HG03432 (cell line): ENCODE results near the gene ATAT1.
A peak's percentile ranks its signal among the peaks of the same experiment; 100 is the strongest.
"Not testable (repeated sequence)": the region's sequence is repeated elsewhere in the genome, so short reads cannot be mapped to it uniquely, and the experiment has no call there.

Experiments
- ATAC-seq: cut with Tn5 transposase; IDR thresholded peaks from one replicate; pipeline ENCODE4 v1.9.1; 2021; ENCODE audit warnings: mild to moderate bottlenecking, moderate library complexity; ENCODE audit not compliant: unreplicated experiment

The ATAT1 gene

GRCh38 chr6:30647242-30648116 is 20.8 kb downstream of the ATAT1 start:
- ATAC-seq = peak; percentile 71

DNA sequence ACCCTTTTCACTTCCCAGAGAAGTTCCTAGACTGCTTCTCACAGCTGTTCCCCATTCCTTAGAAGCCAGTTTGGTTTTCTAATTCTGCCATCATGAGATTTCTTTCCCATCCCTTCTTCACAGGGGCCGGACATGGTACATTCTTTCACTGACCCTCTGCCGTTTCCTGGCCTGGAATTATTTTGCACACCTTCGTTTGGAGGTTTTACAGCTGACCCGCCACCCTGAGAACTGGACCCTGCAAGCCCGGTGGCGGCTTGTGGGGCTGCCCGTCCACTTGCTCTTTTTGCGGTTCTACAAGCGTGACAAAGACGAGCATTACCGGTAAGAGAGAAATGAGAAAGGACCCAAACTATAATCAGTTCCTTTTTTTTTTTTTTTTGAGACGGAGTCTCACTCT is 24.5 kb downstream of the ATAT1 start:
- no peak for ATAC-seq

DNA sequence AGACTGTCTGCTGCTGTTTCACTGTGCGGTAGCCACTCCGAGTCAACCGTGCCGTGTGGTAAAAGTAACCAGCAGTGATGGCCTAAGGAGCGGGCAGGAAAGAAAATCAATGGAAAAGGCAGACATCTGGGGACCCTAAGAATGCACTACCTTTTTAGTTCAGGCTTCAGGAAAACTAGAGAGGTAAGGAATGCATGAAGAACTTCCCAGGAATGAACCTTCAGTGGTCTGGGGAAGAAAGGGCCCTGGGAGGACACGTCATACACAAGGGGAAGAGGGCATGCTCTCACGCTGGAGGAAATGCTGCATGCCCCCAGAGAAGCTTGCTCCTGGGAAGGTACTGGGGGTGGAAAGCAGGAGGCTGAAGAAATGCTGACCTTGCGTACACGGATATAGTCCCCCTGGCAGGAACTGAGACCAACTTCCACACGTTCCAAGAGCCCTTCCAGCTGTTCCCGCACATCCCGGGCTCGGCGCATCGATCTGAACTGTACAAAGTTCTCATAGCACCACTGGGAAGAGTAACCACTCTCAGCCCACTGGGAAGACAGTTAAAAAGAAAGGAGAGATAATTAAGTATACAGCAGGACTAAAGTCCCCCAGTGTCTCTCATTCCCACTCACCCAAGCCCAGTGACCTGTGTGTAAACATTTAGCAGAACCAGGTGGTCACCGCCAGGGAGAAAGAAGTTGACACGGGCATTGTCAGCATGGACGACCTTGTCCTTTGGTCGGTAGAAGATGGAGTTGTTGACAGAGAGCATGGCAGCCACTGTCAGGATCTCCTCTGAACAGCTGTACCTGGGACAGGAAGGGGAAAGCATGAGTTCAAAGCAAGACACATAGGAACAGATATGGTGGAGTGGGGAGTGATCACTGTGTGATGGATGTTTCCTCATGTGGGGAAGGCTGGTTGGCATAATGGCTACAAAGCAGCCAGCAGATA is 28.4 kb downstream of the ATAT1 start:
- no peak for ATAC-seq

DNA sequence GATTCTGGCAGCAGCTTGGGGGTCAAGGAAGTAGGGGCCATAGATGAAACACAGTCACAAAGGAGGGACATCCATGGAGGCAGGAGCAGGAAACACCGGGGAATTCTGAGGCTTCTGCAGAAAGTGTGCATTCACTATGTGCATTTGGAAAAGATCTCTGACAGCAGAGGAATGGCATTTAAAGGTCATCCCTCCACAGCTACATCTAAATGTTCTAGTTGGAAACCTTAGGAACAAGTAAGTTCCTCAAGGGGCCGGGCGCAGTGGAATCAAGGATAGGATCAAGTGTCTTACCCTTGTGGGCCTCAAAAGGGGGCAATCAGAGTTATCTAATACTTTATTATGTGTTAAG is 29.0 kb downstream of the ATAT1 start:
- ATAC-seq = no peak

- ATAC-seq = no peak
Measured at GRCh38 chr6:30656513-30656912, 29.8 kb downstream of the ATAT1 start.

GRCh38 chr6:30657454-30657853 is 30.8 kb downstream of the ATAT1 start:
- no peak for ATAC-seq

GRCh38 chr6:30657922-30658321 is 31.2 kb downstream of the ATAT1 start:
- ATAC-seq = not testable (repeated sequence)

DNA sequence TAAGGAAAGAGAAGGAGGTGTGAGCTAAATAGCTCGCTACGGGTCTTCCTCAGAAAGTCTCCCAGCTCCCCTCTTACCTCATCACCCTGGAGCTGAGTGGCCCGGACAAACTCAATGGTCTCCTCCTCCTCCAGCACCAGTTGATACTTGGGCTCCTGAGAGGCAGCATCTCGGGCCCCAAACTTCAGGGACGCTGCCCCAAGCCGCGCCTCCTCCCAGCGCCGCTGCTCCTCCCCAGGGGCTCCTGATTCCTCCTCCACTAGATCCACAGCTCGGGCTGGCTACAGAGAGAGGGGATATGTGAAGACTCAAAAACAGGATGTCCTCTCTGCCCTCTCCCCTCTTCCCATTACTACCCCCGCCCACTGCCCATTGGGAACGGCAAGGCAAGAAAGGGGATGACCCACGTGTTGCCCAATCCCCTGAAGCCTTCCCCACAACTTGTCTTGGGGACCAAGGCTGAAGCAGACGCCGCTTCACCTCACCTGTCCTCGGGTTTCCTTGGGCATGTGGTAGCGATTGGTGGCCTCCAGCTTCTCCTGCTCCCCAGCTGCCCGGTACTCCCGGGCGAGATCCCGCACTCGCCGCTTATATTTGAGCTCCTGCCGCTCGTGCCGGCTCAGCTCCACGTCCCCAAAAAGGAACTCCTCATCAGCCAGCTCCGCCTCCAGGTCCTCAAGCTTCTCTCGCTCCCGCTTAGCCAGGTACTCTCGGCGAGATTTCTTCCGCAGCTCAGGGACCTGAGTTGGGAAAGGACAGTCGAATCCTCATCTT is 38.5 kb downstream of the ATAT1 start:
- ATAC-seq = no peak

DNA sequence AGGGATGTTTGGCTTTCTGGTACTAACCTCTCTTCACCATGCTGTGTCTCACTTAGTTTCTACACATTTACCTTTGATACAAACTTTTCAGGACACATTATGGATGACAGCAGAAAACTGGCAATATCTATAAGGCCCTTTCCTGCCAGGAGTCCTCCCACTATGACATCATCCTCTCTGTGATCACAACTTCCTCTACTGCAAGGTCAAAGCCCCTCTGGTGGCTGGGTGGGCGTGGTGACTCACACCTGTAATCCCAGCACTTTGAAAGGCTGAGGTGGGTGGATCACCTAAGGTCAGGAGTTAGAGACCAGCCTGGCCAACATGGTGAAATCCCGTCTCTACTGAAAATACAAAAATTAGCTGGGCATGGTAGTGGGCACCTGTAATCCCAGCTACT is 39.6 kb downstream of the ATAT1 start:
- not testable (repeated sequence) for ATAC-seq

- no peak for ATAC-seq
Measured at GRCh38 chr6:30670760-30671527, 44.3 kb downstream of the ATAT1 start.

GRCh38 chr6:30672445-30673253 is 46.0 kb downstream of the ATAT1 start, which contains the start of gene DHX16:
Gene DHX16 (minus strand): TSS chr6:30673006. CDS start chr6:30672841, 165 bp downstream.
- peak; percentile 83 for ATAC-seq

GRCh38 chr6:30676660-30677285 is 50.1 kb downstream of the ATAT1 start:
- ATAC-seq = no peak

DNA sequence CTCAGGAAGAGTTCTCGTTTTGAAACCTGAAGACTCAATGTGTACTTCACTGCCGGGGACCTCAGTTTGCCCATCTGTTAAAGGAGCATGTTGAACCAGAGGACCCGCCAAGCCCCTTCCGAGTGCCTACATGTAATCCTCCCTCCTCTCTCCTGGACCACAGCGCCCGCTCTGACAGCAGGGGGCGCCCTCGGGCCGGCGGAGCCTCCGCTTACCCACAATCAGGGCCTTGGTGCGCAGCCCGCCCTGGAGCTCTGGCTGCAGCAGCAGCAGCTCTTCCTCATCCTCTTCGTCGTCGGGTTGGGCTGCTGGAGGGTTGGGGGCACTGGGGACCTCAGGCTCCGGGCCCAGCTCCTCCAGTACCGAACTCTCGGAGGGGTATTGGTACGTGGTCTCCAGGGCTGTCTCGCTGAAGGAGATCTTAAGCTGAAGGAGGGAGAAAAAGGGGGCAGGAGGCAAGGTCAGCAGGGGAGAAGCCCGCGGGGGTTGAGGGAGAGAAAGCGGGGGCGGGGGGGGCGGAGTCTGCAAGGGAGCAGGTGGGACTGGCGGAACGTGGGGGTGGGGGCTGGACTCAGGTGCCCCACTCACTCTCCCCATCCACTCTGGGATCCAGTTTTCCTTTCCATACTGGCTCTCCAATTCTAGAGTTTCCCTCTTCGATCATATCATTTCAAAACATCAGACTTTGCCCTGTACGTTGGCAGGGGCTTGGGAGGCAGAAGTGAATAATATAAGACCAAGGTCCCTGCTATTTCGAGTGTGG is 52.5 kb downstream of the ATAT1 start:
- peak; percentile 42 for ATAC-seq

DNA sequence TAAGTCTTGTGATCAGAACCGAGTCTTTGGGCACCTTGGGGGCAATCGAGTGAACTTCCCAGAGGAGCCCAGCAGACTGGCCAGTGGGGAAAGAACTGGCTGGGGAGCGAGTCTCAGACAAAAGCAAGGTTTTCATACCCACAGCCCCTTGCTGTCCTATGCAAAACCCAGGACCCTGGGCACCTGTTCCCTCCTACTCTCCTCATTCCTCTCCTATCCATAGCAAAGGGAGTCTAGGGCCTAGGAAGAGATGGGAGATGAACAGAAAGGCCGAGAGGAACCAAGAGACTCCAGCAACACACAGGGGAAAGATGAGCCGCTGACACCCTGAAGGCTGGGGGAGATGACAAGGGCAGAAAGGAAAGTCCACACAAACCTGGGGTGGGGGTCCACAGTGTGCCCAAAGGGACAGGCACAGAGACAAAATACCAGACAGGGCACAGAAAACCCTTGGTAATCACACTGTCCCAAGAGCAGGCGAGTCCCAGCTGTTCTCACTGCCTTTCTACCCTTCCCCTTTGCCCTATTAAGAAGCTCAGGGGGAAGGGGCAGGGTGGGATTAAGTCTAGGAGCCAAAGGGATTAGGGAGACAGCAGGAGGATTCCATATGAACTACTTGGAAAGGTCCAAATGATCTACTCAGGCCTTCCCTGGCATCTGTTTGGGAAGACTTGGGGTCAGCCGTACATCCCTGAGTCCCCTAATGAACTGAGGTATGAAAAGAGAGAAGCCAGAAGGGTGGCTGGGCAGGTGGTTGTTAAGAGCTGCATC is 53.3 kb downstream of the ATAT1 start:
- no peak for ATAC-seq

GRCh38 chr6:30681766-30682142 is 55.1 kb downstream of the ATAT1 start:
- no peak for ATAC-seq

DNA sequence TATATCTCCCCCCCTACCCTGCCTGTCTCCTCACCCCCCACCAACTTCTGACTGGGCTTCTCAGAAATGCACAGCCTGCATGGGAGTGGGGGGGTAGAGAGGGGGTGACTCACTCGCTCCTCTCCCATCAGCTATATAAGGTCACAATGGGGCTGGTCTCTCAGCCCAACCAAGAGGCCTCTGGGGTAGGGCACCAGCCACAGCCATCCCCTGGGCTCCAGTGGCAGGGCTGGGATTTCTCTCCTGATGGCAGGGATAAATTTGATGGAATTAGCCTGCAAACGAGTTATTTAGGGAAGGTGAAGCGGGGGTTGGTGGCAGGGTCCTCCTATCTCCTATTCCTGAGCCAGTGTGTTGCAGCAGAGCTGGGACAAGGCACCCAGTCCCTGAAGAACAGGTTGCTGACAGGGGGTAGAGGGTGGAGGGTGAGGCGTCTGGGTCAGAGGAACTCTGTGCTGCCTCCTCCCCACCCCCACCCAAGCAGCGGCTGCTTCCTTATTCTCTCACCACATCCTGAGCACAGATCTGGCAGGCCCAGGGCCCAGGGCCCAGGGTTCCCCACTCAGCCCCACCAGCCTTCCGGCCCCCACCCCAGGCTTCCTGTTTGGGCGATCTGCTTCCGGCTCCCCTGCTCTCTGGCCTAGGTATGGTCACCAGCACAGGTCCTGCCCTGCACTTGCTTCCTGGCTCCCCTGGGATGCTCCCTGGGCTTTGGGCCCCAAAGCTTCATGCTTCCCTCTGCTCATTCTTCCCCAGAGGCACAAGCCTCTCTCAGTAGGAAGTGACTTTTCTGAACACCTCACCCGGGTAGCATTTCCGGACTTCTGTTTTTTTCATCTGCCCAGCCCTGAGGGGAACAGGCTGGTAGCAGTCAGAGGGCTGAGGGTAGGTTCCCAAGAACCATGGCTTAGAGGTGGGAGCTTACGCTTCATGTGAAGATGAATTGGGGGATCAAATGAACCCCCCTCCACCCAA is 55.8 kb downstream of the ATAT1 start:
- peak; percentile 42 for ATAC-seq
